ENCODE data around the gene CDKN2AIPNL.
"Not testable (repeated sequence)": the region's sequence is repeated elsewhere in the genome, so short reads cannot be mapped to it uniquely, and the experiment has no call there.

CDKN2AIPNL gene

GRCh38 chr5:134397196-134397595 lies 14.5 kb downstream of the CDKN2AIPNL start:
- DNase-seq (ENCODE audit: low spot score) = no peak

GRCh38 chr5:134396274-134396673 lies 15.4 kb downstream of the CDKN2AIPNL start:
- no peak for DNase-seq (ENCODE audit: low spot score)

- DNase-seq (ENCODE audit: low spot score) = no peak
These were observed 16.7 kb downstream of the CDKN2AIPNL start for GRCh38 chr5:134394932-134395331.

- DNase-seq (ENCODE audit: low spot score) = no peak
These were observed 19.4 kb downstream of the CDKN2AIPNL start for GRCh38 chr5:134392301-134392700.

- DNase-seq (ENCODE audit: low spot score) = no peak
These were observed 24.2 kb downstream of the CDKN2AIPNL start for GRCh38 chr5:134387443-134387842.

- no peak for DNase-seq (ENCODE audit: low spot score)
These were observed 27.5 kb downstream of the CDKN2AIPNL start for GRCh38 chr5:134383980-134384697.

- not testable (repeated sequence) for DNase-seq (ENCODE audit: low spot score)
These were observed 29.5 kb downstream of the CDKN2AIPNL start for GRCh38 chr5:134382204-134382603.

GRCh38 chr5:134380346-134380745 lies 31.3 kb downstream of the CDKN2AIPNL start:
- no peak for DNase-seq (ENCODE audit: low spot score)

GRCh38 chr5:134374232-134374631 lies 37.4 kb downstream of the CDKN2AIPNL start:
- DNase-seq (ENCODE audit: low spot score) = no peak

- DNase-seq (ENCODE audit: low spot score) = not testable (repeated sequence)
These were observed 38.0 kb downstream of the CDKN2AIPNL start for GRCh38 chr5:134373633-134374032.

- DNase-seq (ENCODE audit: low spot score) = peak; percentile 45
These were observed 39.8 kb downstream of the CDKN2AIPNL start for GRCh38 chr5:134371834-134372340.

- peak; percentile 94 for DNase-seq (ENCODE audit: low spot score)
These were observed 40.5 kb downstream of the CDKN2AIPNL start, which contains the start of gene UBE2B for GRCh38 chr5:134370871-134371833. Gene UBE2B (plus strand): TSS chr5:134371569. CDS start chr5:134371596, 27 bp downstream.

- DNase-seq (ENCODE audit: low spot score) = no peak
These were observed 41.3 kb downstream of the CDKN2AIPNL start for GRCh38 chr5:134370311-134370870.

GRCh38 chr5:134365604-134366003 lies 46.1 kb downstream of the CDKN2AIPNL start:
- DNase-seq (ENCODE audit: low spot score) = no peak

GRCh38 chr5:134355681-134356080 lies 56.0 kb downstream of the CDKN2AIPNL start:
- DNase-seq (ENCODE audit: low spot score) = no peak
